Right atrium auricular region (tissue), 2 donors: ENCODE data around the gene STOML1. TPM values are rescaled to one million over a fixed set of nuclear protein-coding genes. Genes with fewer than 3 reads are reported as not detected.

Source experiments
- DNase-seq: peaks from one replicate; pipeline ENCODE4 v3.0.0-alpha.2; 2019; ENCODE audit warnings: low spot score
- H3K27ac ChIP-seq, 2 donors: fragments of 200-600 bp; sonication (generic); 1 replicate in 1 of 2; 2 replicates in 1 of 2; pipeline ENCODE4 v1.5.1; 2016 to 2019
- H3K27me3 ChIP-seq, 2 donors: fragments of 200-600 bp; sonication (generic); one replicate each; pipeline versions ENCODE4 v1.5.1 to v1.6.0; 2017 to 2019
- H3K36me3 ChIP-seq: fragments of 200-600 bp; sonication (generic); one replicate; pipeline ENCODE4 v1.5.1; 2016
- H3K4me1 ChIP-seq, 2 donors: fragments of 200-600 bp; sonication (generic); one replicate each; pipeline versions ENCODE4 v1.5.1 to v1.6.0; 2017 to 2019
- H3K4me3 ChIP-seq, 2 donors: fragments of 200-600 bp; sonication (generic); 1 replicate in 1 of 2; 2 replicates in 1 of 2; pipeline ENCODE4 v1.5.1; 2017 to 2019; ENCODE audit warnings: mild to moderate bottlenecking in 1 of 2, moderate library complexity in 1 of 2
- H3K9me3 ChIP-seq, 2 donors: fragments of 200-600 bp; sonication (generic); one replicate each; pipeline ENCODE4 v1.5.1; 2019
- total RNA-seq, 2 donors: library from RNA; depleted of rRNA; stranded (reverse); fragments of >200 nt; gene quantifications; one replicate each; pipeline ENCODE4 v1.1.0, GENCODE V29; 2016
- TF ChIP-seq, protein P1 (sequence below), 2 donors: fragments of 200-600 bp; sonication (generic); IDR thresholded peaks; one replicate each; pipeline ENCODE4 v1.5.1; 2019; ENCODE audit warnings: antibody characterized with exemption in 2 of 2

Gene STOML1, protein sequence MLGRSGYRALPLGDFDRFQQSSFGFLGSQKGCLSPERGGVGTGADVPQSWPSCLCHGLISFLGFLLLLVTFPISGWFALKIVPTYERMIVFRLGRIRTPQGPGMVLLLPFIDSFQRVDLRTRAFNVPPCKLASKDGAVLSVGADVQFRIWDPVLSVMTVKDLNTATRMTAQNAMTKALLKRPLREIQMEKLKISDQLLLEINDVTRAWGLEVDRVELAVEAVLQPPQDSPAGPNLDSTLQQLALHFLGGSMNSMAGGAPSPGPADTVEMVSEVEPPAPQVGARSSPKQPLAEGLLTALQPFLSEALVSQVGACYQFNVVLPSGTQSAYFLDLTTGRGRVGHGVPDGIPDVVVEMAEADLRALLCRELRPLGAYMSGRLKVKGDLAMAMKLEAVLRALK
- total RNA-seq: 10 to 100 TPM; 11.8 to 23.5 TPM

- peak; percentile 90 for DNase-seq
- TF ChIP-seq, protein P1, sequence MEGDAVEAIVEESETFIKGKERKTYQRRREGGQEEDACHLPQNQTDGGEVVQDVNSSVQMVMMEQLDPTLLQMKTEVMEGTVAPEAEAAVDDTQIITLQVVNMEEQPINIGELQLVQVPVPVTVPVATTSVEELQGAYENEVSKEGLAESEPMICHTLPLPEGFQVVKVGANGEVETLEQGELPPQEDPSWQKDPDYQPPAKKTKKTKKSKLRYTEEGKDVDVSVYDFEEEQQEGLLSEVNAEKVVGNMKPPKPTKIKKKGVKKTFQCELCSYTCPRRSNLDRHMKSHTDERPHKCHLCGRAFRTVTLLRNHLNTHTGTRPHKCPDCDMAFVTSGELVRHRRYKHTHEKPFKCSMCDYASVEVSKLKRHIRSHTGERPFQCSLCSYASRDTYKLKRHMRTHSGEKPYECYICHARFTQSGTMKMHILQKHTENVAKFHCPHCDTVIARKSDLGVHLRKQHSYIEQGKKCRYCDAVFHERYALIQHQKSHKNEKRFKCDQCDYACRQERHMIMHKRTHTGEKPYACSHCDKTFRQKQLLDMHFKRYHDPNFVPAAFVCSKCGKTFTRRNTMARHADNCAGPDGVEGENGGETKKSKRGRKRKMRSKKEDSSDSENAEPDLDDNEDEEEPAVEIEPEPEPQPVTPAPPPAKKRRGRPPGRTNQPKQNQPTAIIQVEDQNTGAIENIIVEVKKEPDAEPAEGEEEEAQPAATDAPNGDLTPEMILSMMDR (IDR thresholded peaks at IDR 0.05): peak; percentile 94 to 99
- Histone ChIP-seq H3K36me3 (peaks cover 7% of the 10 kb centered on the region), H3K27me3 (no peaks in the 10 kb centered on the region), H3K4me3 (peak within 1 kb of the TSS; percentile 77 to 81), H3K27ac (peak within 1 kb of the TSS; percentile 86 to 95), H3K9me3 (no peaks in the 10 kb centered on the region), H3K4me1 (peaks cover 0 to 87% of the 10 kb centered on the region in 2 donors)
Measured at GRCh38 chr15:73991726-73992593, at the start of gene STOML1. Gene STOML1 (minus strand): TSS chr15:73992295. CDS start chr15:73992223, 72 bp downstream.

GRCh38 chr15:74041311-74041756, 49.2 kb upstream of the STOML1 start:
- H3K4me1 ChIP-seq: peaks cover 0 to 61% of the 10 kb centered on the region in 2 donors
- H3K4me3 ChIP-seq: no peak overlapping the region
- no peaks in the 10 kb centered on the region for H3K27me3 ChIP-seq
- peak overlapping the region; percentile 49 to 66 for H3K27ac ChIP-seq
- H3K36me3 ChIP-seq: peaks cover 29% of the 10 kb centered on the region
- TF ChIP-seq, protein P1 (IDR thresholded peaks at IDR 0.05): no peak
- no peak for DNase-seq
- no peaks in the 10 kb centered on the region for H3K9me3 ChIP-seq

DNA sequence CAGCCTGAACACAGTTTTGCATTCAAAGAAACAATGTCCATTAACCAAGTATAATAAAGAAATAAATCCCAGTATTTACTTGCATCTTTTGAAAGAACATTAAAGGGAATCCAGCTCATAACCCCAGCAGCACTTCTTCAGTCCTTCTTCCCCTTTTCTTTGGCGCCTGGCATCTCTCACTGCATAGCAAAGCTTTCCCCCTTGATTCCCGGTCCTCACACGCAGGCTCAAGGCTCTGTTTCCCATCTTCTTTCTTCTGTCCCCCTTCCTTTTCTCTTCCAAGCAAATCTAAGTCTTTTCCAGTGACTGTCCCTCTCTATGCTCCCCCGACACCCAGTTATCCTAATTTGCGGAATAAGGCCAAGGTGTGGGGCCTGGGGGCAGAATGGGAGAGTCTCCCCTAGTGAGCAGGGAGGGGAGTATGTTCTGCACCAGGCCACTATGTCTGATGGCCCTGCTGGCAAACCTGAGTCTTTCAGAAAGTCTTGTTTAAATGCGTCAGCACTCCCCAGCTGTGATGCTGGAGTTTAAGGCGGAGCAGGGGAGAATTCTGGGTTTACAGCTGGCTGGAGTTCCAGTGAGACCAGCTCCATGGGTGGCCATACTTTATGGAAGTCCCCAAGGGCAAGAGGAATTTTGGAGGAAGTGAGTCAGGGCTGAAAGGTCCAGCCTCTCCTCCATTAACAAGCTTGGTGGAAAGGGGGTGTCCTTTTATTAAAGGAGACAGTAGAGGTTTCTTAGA, 48.2 kb upstream of the STOML1 start:
- Histone ChIP-seq H3K4me1 (peaks cover 0 to 63% of the 10 kb centered on the region in 2 donors), H3K4me3 (no peak overlapping the region), H3K36me3 (peaks cover 39% of the 10 kb centered on the region), H3K9me3 (no peaks in the 10 kb centered on the region), H3K27ac (peak overlapping the region; percentile 49 to 66), H3K27me3 (no peaks in the 10 kb centered on the region)
- TF ChIP-seq, protein P1 (IDR thresholded peaks at IDR 0.05): no peak
- DNase-seq: peak; percentile 86

GRCh38 chr15:74039656-74040010, 47.5 kb upstream of the STOML1 start:
- Histone ChIP-seq H3K4me3 (no peak overlapping the region), H3K9me3 (no peaks in the 10 kb centered on the region), H3K27me3 (no peaks in the 10 kb centered on the region), H3K4me1 (peaks cover 0 to 58% of the 10 kb centered on the region in 2 donors), H3K36me3 (peaks cover 41% of the 10 kb centered on the region), H3K27ac (peak overlapping the region; percentile 49 to 66)
- no peak for DNase-seq
- TF ChIP-seq, protein P1 (IDR thresholded peaks at IDR 0.05): no peak
